WTC11 (cell line): ENCODE results near the gene DOK1. TPM values are rescaled to one million over a fixed set of nuclear protein-coding genes. Genes with fewer than 3 reads are reported as not detected.
"Not testable (repeated sequence)": the region's sequence is repeated elsewhere in the genome, so short reads cannot be mapped to it uniquely, and the experiment has no call there.

Source experiments
- ATAC-seq: fragments of 200-7000 bp; cut with Tn5 transposase; 2 replicates; pipeline ENCODE4 v1.10.0; 2021; ENCODE audit warnings: mild to moderate bottlenecking, moderate library complexity
- CTCF ChIA-PET: fragments of 300-600 bp; sonication (Branson Sonifier 250); formaldehyde crosslinking; loops from one replicate; lab custom pipeline; 2021; ENCODE audit warnings: antibody characterized with exemption; lab: Charles Lee
- POLR2A ChIA-PET: fragments of 350-600 bp; sonication (Branson Sonifier 250); formaldehyde crosslinking; loops from one replicate; lab custom pipeline; 2021; ENCODE audit warnings: antibody characterized with exemption; lab: Charles Lee
- DNase-seq: peaks from one replicate; pipeline ENCODE4 v3.0.0; 2021; ENCODE audit warnings: low spot score
- H3K27ac Mint-ChIP-seq: 2 replicates; pipeline ENCODE4 v1.8.0; 2021; ENCODE audit warnings: mixed read lengths
- H3K27me3 Mint-ChIP-seq: 2 replicates; pipeline ENCODE4 v1.8.0; 2021; ENCODE audit warnings: low read depth, mild to moderate bottlenecking, moderate library complexity, mixed read lengths
- H3K36me3 Mint-ChIP-seq: 2 replicates; pipeline ENCODE4 v1.8.0; 2021; ENCODE audit warnings: mixed read lengths
- H3K4me1 Mint-ChIP-seq: 2 replicates; pipeline ENCODE4 v1.8.0; 2022; ENCODE audit warnings: mixed read lengths
- H3K4me3 Mint-ChIP-seq: 2 replicates; pipeline ENCODE4 v1.8.0; 2021; ENCODE audit warnings: mild to moderate bottlenecking, moderate library complexity, mixed read lengths
- H3K9me3 Mint-ChIP-seq: 2 replicates; pipeline ENCODE4 v1.8.0; 2021; ENCODE audit warnings: mixed read lengths
- CBFB ChIP-seq: sonication (generic); formaldehyde crosslinking; IDR thresholded peaks from 2 replicates; pipeline ENCODE4 v1.8.1; 2022; ENCODE audit warnings: mild to moderate bottlenecking, low read depth, missing genetic modification reagents
- ELF4 ChIP-seq: sonication (generic); formaldehyde crosslinking; IDR thresholded peaks from 2 replicates; pipeline ENCODE4 v1.8.1; 2022; ENCODE audit warnings: low read depth, mild to moderate bottlenecking, moderate library complexity, missing genetic modification reagents
- FOXK1 ChIP-seq: sonication (generic); formaldehyde crosslinking; IDR thresholded peaks from 2 replicates; pipeline ENCODE4 v1.8.0; 2022; ENCODE audit warnings: mild to moderate bottlenecking, moderate library complexity, missing genetic modification reagents
- GABPB1 ChIP-seq: sonication (generic); formaldehyde crosslinking; IDR thresholded peaks from 2 replicates; pipeline ENCODE4 v1.8.1; 2023; ENCODE audit warnings: mild to moderate bottlenecking, missing genetic modification reagents
- GTF2I ChIP-seq: fragments of 250-450 bp; sonication (Bioruptor Pico); conservative IDR thresholded peaks from 2 replicates; pipeline ENCODE4 v1.4.0; 2021; ENCODE audit warnings: mild to moderate bottlenecking
- IRF1 ChIP-seq: sonication (generic); formaldehyde crosslinking; IDR thresholded peaks from 2 replicates; pipeline ENCODE4 v1.8.0; 2023; ENCODE audit warnings: missing genetic modification reagents
- MLX ChIP-seq: sonication (generic); formaldehyde crosslinking; IDR thresholded peaks from 2 replicates; pipeline ENCODE4 v1.8.1; 2023; ENCODE audit warnings: mild to moderate bottlenecking, missing genetic modification reagents, moderate library complexity
- MYBL2 ChIP-seq: sonication (generic); formaldehyde crosslinking; IDR thresholded peaks from 2 replicates; pipeline ENCODE4 v1.8.1; 2023; ENCODE audit warnings: mild to moderate bottlenecking, moderate library complexity, missing genetic modification reagents
- NFATC4 ChIP-seq: fragments of 250-450 bp; sonication (Bioruptor Pico); IDR thresholded peaks from 2 replicates; pipeline ENCODE4 v1.9.0; 2021; ENCODE audit warnings: mild to moderate bottlenecking
- OVOL2 ChIP-seq: fragments of 250-450 bp; sonication (Bioruptor Pico); IDR thresholded peaks from 2 replicates; pipeline ENCODE4 v1.9.0; 2021; ENCODE audit warnings: mild to moderate bottlenecking, borderline replicate concordance
- SP1 ChIP-seq: sonication (generic); formaldehyde crosslinking; conservative IDR thresholded peaks from 2 replicates; pipeline ENCODE4 v1.8.1; 2022; ENCODE audit warnings: missing genetic modification reagents
- TCF7 ChIP-seq: sonication (generic); formaldehyde crosslinking; IDR thresholded peaks from 2 replicates; pipeline ENCODE4 v1.8.0; 2022; ENCODE audit warnings: mild to moderate bottlenecking, low read depth, missing genetic modification reagents, moderate library complexity
- ZNF121 ChIP-seq: sonication (generic); formaldehyde crosslinking; IDR thresholded peaks from 2 replicates; pipeline ENCODE4 v1.8.0; 2023; ENCODE audit warnings: missing genetic modification reagents
- ZNF263 ChIP-seq: sonication (generic); formaldehyde crosslinking; IDR thresholded peaks from 2 replicates; pipeline ENCODE4 v1.8.1; 2022; ENCODE audit warnings: low read depth, mild to moderate bottlenecking, moderate library complexity, missing genetic modification reagents
- ZNF317 ChIP-seq: sonication (generic); formaldehyde crosslinking; IDR thresholded peaks from 2 replicates; pipeline ENCODE4 v1.8.1; 2023; ENCODE audit warnings: low read depth, mild to moderate bottlenecking, moderate library complexity, missing genetic modification reagents, borderline replicate concordance
- ZNF671 ChIP-seq: fragments of 250-450 bp; sonication (Bioruptor Pico); IDR thresholded peaks from 2 replicates; pipeline ENCODE4 v1.8.0; 2021; ENCODE audit warnings: mild to moderate bottlenecking
- total RNA-seq: library from RNA; stranded (reverse); gene quantifications from 3 replicates; pipeline ENCODE4 v1.2.3, GENCODE V29; 2021
- TF ChIP-seq, protein P1 (sequence below): sonication (generic); formaldehyde crosslinking; IDR thresholded peaks from 2 replicates; pipeline ENCODE4 v1.8.0; 2022; ENCODE audit warnings: mild to moderate bottlenecking, missing genetic modification reagents
- TF ChIP-seq, protein P2 (sequence below): fragments of 250-450 bp; sonication (Bioruptor Pico); IDR thresholded peaks from 2 replicates; pipeline ENCODE4 v1.8.0; 2021; ENCODE audit warnings: mild to moderate bottlenecking
- TF ChIP-seq, protein P3 (sequence below): fragments of 250-450 bp; sonication (Bioruptor Pico); IDR thresholded peaks from 2 replicates; pipeline ENCODE4 v1.9.0; 2021; ENCODE audit warnings: mild to moderate bottlenecking
- TF ChIP-seq, protein P4 (sequence below): sonication (generic); formaldehyde crosslinking; IDR thresholded peaks from 2 replicates; pipeline ENCODE4 v1.8.0; 2023; ENCODE audit warnings: mild to moderate bottlenecking, missing genetic modification reagents

The DOK1 gene
- total RNA-seq, 1 experiment from 2014 or later: 15.9 TPM

DNA sequence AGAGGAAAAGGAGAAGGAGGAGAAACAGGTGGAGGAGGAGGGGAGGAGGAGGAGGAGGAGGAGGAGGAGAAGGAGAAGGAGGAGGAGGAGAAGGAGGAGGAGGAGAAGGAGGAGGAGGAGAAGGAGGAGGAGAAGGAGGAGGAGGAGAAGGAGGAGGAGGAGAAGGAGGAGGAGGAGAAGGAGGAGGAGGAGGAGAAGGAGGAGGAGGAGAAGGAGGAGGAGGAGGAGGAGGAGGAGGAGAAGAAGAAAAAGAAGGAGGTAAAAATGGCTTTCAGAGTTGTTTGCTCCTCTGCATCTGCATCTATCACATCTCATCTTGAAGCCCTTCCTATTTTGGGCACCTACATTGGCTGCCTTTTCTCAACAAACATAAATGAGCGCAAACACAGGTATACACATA is 6.5 kb downstream of the DOK1 start:
- H3K36me3 Mint-ChIP-seq, ATAC-seq, H3K27ac Mint-ChIP-seq, DNase-seq, POLR2A ChIA-PET, H3K4me3 Mint-ChIP-seq, H3K9me3 Mint-ChIP-seq: not testable (repeated sequence)
- CTCF ChIA-PET: interaction anchor here (1.4 to 1.6 kb wide), 2 partner anchors 11 to 88 kb away, joined by 4 to 8 read pairs; partner anchors contain the start of gene MRPL53
- peak; percentile 83; the same call in 1 of the 2 replicates for TF ChIP-seq ZNF263 (CRISPR knock-in tag)
- peaks cover 59% of the 10 kb centered on the region for H3K27me3 Mint-ChIP-seq
- H3K4me1 Mint-ChIP-seq: peaks cover 13% of the 10 kb centered on the region

DNA sequence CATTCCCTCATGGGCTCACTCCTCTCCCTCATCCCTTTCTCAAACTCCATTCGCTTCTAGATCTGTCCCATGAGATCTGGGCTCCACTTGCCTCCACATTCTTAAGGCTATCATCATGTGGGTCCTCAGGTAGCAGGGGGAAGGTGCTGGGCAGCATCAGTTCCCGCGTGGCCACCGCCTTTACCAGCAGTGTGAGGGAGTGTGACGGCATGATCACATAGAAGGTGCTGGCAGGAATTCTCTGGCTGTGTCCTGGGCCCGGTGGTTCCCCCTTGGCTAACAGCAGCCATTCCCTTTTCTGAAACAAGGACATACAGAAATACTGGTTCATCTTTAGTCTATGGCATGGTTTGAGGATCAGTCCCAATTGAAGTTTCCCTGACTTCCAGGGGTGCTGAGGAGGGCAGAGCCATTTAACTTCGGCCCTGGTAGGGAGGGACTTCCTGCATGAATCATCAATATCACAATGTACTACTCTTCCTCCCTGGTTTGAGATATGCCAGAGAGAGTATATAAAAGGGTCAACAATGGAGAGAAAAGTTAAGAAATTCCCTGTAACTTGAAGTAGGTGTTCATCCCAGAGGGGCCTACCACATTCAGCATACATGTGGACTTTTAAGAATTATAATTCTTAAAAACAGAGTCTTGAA is 7.7 kb downstream of the DOK1 start:
- H3K27ac Mint-ChIP-seq: no peak overlapping the region
- no peaks in the 10 kb centered on the region for H3K36me3 Mint-ChIP-seq
- H3K4me3 Mint-ChIP-seq: no peak overlapping the region
- peaks cover 13% of the 10 kb centered on the region for H3K4me1 Mint-ChIP-seq
- CTCF ChIA-PET: no interaction called here
- H3K9me3 Mint-ChIP-seq: no peaks in the 10 kb centered on the region
- ATAC-seq: no peak
- DNase-seq: no peak
- peaks cover 52% of the 10 kb centered on the region for H3K27me3 Mint-ChIP-seq
- no peak for TF ChIP-seq IRF1 (CRISPR knock-in tag)
- no peak for TF ChIP-seq GABPB1 (CRISPR knock-in tag)
- no peak for TF ChIP-seq GTF2I (CRISPR knock-in tag)
- TF ChIP-seq SP1 (CRISPR knock-in tag): no peak
- TF ChIP-seq, protein P1, sequence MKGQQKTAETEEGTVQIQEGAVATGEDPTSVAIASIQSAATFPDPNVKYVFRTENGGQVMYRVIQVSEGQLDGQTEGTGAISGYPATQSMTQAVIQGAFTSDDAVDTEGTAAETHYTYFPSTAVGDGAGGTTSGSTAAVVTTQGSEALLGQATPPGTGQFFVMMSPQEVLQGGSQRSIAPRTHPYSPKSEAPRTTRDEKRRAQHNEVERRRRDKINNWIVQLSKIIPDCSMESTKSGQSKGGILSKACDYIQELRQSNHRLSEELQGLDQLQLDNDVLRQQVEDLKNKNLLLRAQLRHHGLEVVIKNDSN (CRISPR knock-in tag): no peak
- no peak for TF ChIP-seq NFATC4 (CRISPR knock-in tag)
- TF ChIP-seq TCF7: no peak
- no peak for TF ChIP-seq FOXK1 (CRISPR knock-in tag)
- no peak for TF ChIP-seq MLX (CRISPR knock-in tag)
- no peak for TF ChIP-seq ZNF121 (CRISPR knock-in tag)
- TF ChIP-seq MYBL2 (CRISPR knock-in tag): no peak
- no peak for TF ChIP-seq ZNF317 (CRISPR knock-in tag)
- TF ChIP-seq, protein P2, sequence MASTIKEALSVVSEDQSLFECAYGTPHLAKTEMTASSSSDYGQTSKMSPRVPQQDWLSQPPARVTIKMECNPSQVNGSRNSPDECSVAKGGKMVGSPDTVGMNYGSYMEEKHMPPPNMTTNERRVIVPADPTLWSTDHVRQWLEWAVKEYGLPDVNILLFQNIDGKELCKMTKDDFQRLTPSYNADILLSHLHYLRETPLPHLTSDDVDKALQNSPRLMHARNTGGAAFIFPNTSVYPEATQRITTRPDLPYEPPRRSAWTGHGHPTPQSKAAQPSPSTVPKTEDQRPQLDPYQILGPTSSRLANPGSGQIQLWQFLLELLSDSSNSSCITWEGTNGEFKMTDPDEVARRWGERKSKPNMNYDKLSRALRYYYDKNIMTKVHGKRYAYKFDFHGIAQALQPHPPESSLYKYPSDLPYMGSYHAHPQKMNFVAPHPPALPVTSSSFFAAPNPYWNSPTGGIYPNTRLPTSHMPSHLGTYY (CRISPR knock-in tag): no peak
- no peak for TF ChIP-seq ZNF671
- TF ChIP-seq, protein P3, sequence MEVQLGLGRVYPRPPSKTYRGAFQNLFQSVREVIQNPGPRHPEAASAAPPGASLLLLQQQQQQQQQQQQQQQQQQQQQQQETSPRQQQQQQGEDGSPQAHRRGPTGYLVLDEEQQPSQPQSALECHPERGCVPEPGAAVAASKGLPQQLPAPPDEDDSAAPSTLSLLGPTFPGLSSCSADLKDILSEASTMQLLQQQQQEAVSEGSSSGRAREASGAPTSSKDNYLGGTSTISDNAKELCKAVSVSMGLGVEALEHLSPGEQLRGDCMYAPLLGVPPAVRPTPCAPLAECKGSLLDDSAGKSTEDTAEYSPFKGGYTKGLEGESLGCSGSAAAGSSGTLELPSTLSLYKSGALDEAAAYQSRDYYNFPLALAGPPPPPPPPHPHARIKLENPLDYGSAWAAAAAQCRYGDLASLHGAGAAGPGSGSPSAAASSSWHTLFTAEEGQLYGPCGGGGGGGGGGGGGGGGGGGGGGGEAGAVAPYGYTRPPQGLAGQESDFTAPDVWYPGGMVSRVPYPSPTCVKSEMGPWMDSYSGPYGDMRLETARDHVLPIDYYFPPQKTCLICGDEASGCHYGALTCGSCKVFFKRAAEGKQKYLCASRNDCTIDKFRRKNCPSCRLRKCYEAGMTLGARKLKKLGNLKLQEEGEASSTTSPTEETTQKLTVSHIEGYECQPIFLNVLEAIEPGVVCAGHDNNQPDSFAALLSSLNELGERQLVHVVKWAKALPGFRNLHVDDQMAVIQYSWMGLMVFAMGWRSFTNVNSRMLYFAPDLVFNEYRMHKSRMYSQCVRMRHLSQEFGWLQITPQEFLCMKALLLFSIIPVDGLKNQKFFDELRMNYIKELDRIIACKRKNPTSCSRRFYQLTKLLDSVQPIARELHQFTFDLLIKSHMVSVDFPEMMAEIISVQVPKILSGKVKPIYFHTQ (CRISPR knock-in tag): no peak
- TF ChIP-seq ELF4 (CRISPR knock-in tag): no peak
- TF ChIP-seq, protein P4, sequence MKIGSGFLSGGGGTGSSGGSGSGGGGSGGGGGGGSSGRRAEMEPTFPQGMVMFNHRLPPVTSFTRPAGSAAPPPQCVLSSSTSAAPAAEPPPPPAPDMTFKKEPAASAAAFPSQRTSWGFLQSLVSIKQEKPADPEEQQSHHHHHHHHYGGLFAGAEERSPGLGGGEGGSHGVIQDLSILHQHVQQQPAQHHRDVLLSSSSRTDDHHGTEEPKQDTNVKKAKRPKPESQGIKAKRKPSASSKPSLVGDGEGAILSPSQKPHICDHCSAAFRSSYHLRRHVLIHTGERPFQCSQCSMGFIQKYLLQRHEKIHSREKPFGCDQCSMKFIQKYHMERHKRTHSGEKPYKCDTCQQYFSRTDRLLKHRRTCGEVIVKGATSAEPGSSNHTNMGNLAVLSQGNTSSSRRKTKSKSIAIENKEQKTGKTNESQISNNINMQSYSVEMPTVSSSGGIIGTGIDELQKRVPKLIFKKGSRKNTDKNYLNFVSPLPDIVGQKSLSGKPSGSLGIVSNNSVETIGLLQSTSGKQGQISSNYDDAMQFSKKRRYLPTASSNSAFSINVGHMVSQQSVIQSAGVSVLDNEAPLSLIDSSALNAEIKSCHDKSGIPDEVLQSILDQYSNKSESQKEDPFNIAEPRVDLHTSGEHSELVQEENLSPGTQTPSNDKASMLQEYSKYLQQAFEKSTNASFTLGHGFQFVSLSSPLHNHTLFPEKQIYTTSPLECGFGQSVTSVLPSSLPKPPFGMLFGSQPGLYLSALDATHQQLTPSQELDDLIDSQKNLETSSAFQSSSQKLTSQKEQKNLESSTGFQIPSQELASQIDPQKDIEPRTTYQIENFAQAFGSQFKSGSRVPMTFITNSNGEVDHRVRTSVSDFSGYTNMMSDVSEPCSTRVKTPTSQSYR (CRISPR knock-in tag): no peak
- no peak for TF ChIP-seq CBFB (CRISPR knock-in tag)
- no peak for TF ChIP-seq OVOL2
- TF ChIP-seq, all 79 proteins: peak for 0
- POLR2A ChIA-PET: no interaction called here
